Ascending aorta (tissue), 2 donors: Measurements from ENCODE around the gene SAMD10. TPM values are rescaled to one million over a fixed set of nuclear protein-coding genes. Genes with fewer than 3 reads are reported as not detected.

Experiments used
- DNase-seq, 2 donors: peaks; one replicate each; pipeline ENCODE4 v3.0.0-alpha.2; 2019; ENCODE audit warnings: low spot score in 2 of 2
- H3K27ac ChIP-seq, 2 donors: fragments of 200-600 bp; sonication (generic); one replicate each; pipeline ENCODE4 v1.5.1; 2016 to 2017; ENCODE audit warnings: mild to moderate bottlenecking in 1 of 2
- H3K27me3 ChIP-seq: fragments of 200-600 bp; sonication (generic); one replicate; pipeline ENCODE4 v1.5.1; 2017
- H3K36me3 ChIP-seq, 2 donors: fragments of 200-600 bp; sonication (generic); one replicate each; pipeline ENCODE4 v1.5.1; 2016
- H3K4me1 ChIP-seq, 2 donors: fragments of 200-600 bp; sonication (generic); one replicate each; pipeline ENCODE4 v1.5.1; 2016 to 2017; ENCODE audit warnings: mild to moderate bottlenecking in 1 of 2
- H3K4me3 ChIP-seq, 2 donors: fragments of 200-600 bp; sonication (generic); one replicate each; pipeline ENCODE4 v1.5.1; 2016 to 2017; ENCODE audit warnings: mild to moderate bottlenecking in 1 of 2
- H3K9me3 ChIP-seq, 2 donors: fragments of 200-600 bp; sonication (generic); one replicate each; pipeline ENCODE4 v1.5.1; 2016
- CTCF ChIP-seq, 3 experiments: fragments of 200-600 bp in 2 of 3; fragments of 450-650 bp in 1 of 3; sonication (generic) in 2 of 3; IDR thresholded peaks; one replicate each; pipeline ENCODE4 v1.5.1; 2016 to 2019; ENCODE audit warnings: antibody characterized with exemption in 3 of 3, mild to moderate bottlenecking in 1 of 3, moderate library complexity in 1 of 3
- intact Hi-C: fragments of 100-400 bp; cut with DNase I; formaldehyde crosslinking; loops from one replicate; pipeline ENCODE4 v1.15.1; 2023
- total RNA-seq: library from RNA; depleted of rRNA; stranded (reverse); fragments of >200 nt; gene quantifications from one replicate; pipeline ENCODE4 v1.1.0, GENCODE V29; 2016

SAMD10 gene
- total RNA-seq, 1 donor from 2014 or later, result not detected

- H3K4me3 ChIP-seq, result no peak overlapping the region
- H3K27ac ChIP-seq, result no peak overlapping the region
- TF ChIP-seq CTCF (IDR thresholded peaks at IDR 0.05), result no peak
- H3K4me1 ChIP-seq, result peaks cover 23 to 62% of the 10 kb centered on the region in 2 donors
- intact Hi-C loops, result no loop called here
- H3K27me3 ChIP-seq, result no peaks in the 10 kb centered on the region
- H3K9me3 ChIP-seq, result no peaks in the 10 kb centered on the region
- H3K36me3 ChIP-seq, result peaks cover 0 to 2% of the 10 kb centered on the region in 2 donors
- DNase-seq, result no peak
Observed at GRCh38 chr20:63952210-63952535, 27.3 kb downstream of the SAMD10 start.

GRCh38 chr20:63951398-63952209 is 27.8 kb downstream of the SAMD10 start:
- Histone ChIP-seq H3K9me3 (no peaks in the 10 kb centered on the region), H3K4me1 (peaks cover 19 to 58% of the 10 kb centered on the region in 2 donors), H3K36me3 (peaks cover 0 to 2% of the 10 kb centered on the region in 2 donors), H3K27me3 (no peaks in the 10 kb centered on the region), H3K4me3 (peak overlapping the region in 1 of 2 donors; percentile 15), H3K27ac (peak overlapping the region; percentile 72 to 73)
- DNase-seq, result no peak
- intact Hi-C loops, result no loop called here
- TF ChIP-seq CTCF (IDR thresholded peaks at IDR 0.05), result no peak

GRCh38 chr20:63950701-63951397 is 28.6 kb downstream of the SAMD10 start:
- peaks cover 19 to 58% of the 10 kb centered on the region in 2 donors for H3K4me1 ChIP-seq
- no peaks in the 10 kb centered on the region for H3K9me3 ChIP-seq
- H3K4me3 ChIP-seq, result peak overlapping the region in 1 of 2 donors; percentile 15
- no peak for TF ChIP-seq CTCF (IDR thresholded peaks at IDR 0.05)
- H3K27ac ChIP-seq, result peak overlapping the region; percentile 72 to 73
- no peaks in the 10 kb centered on the region for H3K27me3 ChIP-seq
- no peak for DNase-seq
- intact Hi-C loops, result no loop called here
- H3K36me3 ChIP-seq, result peaks cover 3 to 6% of the 10 kb centered on the region in 2 donors

GRCh38 chr20:63947638-63948456 is 31.6 kb downstream of the SAMD10 start:
- no peak overlapping the region for H3K4me3 ChIP-seq
- no peaks in the 10 kb centered on the region for H3K27me3 ChIP-seq
- DNase-seq, result no peak
- peaks cover 16 to 40% of the 10 kb centered on the region in 2 donors for H3K4me1 ChIP-seq
- H3K36me3 ChIP-seq, result peaks cover 32 to 36% of the 10 kb centered on the region in 2 donors
- no peak for TF ChIP-seq CTCF (IDR thresholded peaks at IDR 0.05)
- peak overlapping the region; percentile 72 to 73 for H3K27ac ChIP-seq
- intact Hi-C loops, result no loop called here
- H3K9me3 ChIP-seq, result no peaks in the 10 kb centered on the region

- no peak overlapping the region for H3K4me3 ChIP-seq
Observed at GRCh38 chr20:63946986-63947637, 32.3 kb downstream of the SAMD10 start.

More at GRCh38 chr20:63946986-63947637, 32.3 kb downstream of the SAMD10 start:
- H3K27ac ChIP-seq, result no peak overlapping the region
- TF ChIP-seq CTCF (IDR thresholded peaks at IDR 0.05), result no peak
- DNase-seq, result no peak
- no peaks in the 10 kb centered on the region for H3K27me3 ChIP-seq
- peaks cover 16 to 40% of the 10 kb centered on the region in 2 donors for H3K4me1 ChIP-seq
- H3K36me3 ChIP-seq, result peaks cover 30 to 42% of the 10 kb centered on the region in 2 donors
- H3K9me3 ChIP-seq, result no peaks in the 10 kb centered on the region
- intact Hi-C loops, result no loop called here
